IMR-90 (cell line): ENCODE measurements around the gene PRDM2. TPM values are rescaled to one million over a fixed set of nuclear protein-coding genes. Genes with fewer than 3 reads are reported as not detected.

Experiments
- ATAC-seq: fragments of 200-7000 bp; cut with Tn5 transposase; 2 replicates; pipeline ENCODE4 v1.9.1; 2020; ENCODE audit warnings: low read depth, mild to moderate bottlenecking, moderate library complexity
- BruUV-seq: library from RNA; stranded (reverse); fragments of 400-500 nt; replicated peaks from 2 replicates; lab custom pipeline; 2021; lab: Mats Ljungman, UMichigan
- CTCF ChIA-PET: fragments of 300-600 bp; formaldehyde crosslinking; extraction: SDS; loops from one replicate; lab custom pipeline; 2021; ENCODE audit warnings: antibody characterized with exemption; lab: Yijun Ruan, JAX
- POLR2A ChIA-PET: fragments of 300-600 bp; sonication (Branson Sonifier 250); formaldehyde crosslinking; loops from one replicate; lab custom pipeline; 2022; ENCODE audit warnings: antibody characterized with exemption; ENCODE audit not compliant: unreplicated experiment; lab: Charles Lee
- DNase-seq: peaks from one replicate; pipeline ENCODE4 v3.0.0; 2013
- H2AFZ ChIP-seq: replicated peaks from 2 replicates; pipeline ENCODE3; 2013; ENCODE audit warnings: low read length, mild to moderate bottlenecking; ENCODE audit not compliant: poor library complexity
- H2AK5ac ChIP-seq: 2 replicates; pipeline ENCODE4 v1.6.1; 2013; ENCODE audit warnings: low read depth, low read length, inconsistent platforms
- H2AK9ac ChIP-seq: replicated peaks from 2 replicates; pipeline ENCODE3; 2013; ENCODE audit warnings: mild to moderate bottlenecking, low read depth, low read length, moderate library complexity; ENCODE audit not compliant: poor library complexity
- H2BK120ac ChIP-seq: 2 replicates; pipeline ENCODE4 v1.6.1; 2013; ENCODE audit warnings: low read depth, low read length, inconsistent platforms
- H2BK15ac ChIP-seq: 3 replicates; pipeline ENCODE4 v1.6.1; 2013; ENCODE audit warnings: low read depth, low read length, inconsistent platforms
- H2BK20ac ChIP-seq: 2 replicates; pipeline ENCODE4 v1.6.1; 2013; ENCODE audit warnings: low read depth, mild to moderate bottlenecking, inconsistent platforms, low read length, moderate library complexity
- H2BK5ac ChIP-seq: 2 replicates; pipeline ENCODE4 v1.6.1; 2013; ENCODE audit warnings: mild to moderate bottlenecking, low read depth, low read length, inconsistent platforms; ENCODE audit not compliant: poor library complexity, severe bottlenecking
- H3K14ac ChIP-seq: replicated peaks from 2 replicates; pipeline ENCODE4 v1.6.1; 2013; ENCODE audit warnings: low read depth, low read length, inconsistent platforms
- H3K18ac ChIP-seq: 2 replicates; pipeline ENCODE4 v1.6.1; 2013; ENCODE audit warnings: low read depth, low read length, control low read depth
- H3K23ac ChIP-seq: 2 replicates; pipeline ENCODE4 v1.6.1; 2013; ENCODE audit warnings: low read depth, low read length, inconsistent platforms
- H3K27ac ChIP-seq: 2 replicates; pipeline ENCODE4 v1.5.1; 2013; ENCODE audit warnings: mild to moderate bottlenecking, control low read depth, low read length; ENCODE audit not compliant: insufficient read depth
- H3K27me3 ChIP-seq: 2 replicates; pipeline ENCODE4 v1.6.1; 2013; ENCODE audit warnings: low read length; ENCODE audit not compliant: control insufficient read depth, insufficient read depth
- H3K36me3 ChIP-seq: 2 replicates; pipeline ENCODE4 v1.6.1; 2013; ENCODE audit warnings: low read length, mixed read lengths; ENCODE audit not compliant: control insufficient read depth, insufficient read depth
- H3K4ac ChIP-seq: 2 replicates; pipeline ENCODE4 v1.6.1; 2013; ENCODE audit warnings: low read depth, low read length, inconsistent platforms
- H3K4me1 ChIP-seq: 2 replicates; pipeline ENCODE4 v1.6.1; 2013; ENCODE audit warnings: low read length, mixed read lengths; ENCODE audit not compliant: control insufficient read depth, insufficient read depth
- H3K4me2 ChIP-seq: 2 replicates; pipeline ENCODE4 v1.6.1; 2013; ENCODE audit warnings: low read depth, mild to moderate bottlenecking, control low read depth, low read length, moderate library complexity
- H3K4me3 ChIP-seq: 2 replicates; pipeline ENCODE4 v1.5.1; 2013; ENCODE audit warnings: low read depth, mild to moderate bottlenecking, control low read depth, low read length, moderate library complexity; ENCODE audit not compliant: insufficient read depth
- H3K56ac ChIP-seq: 2 replicates; pipeline ENCODE4 v1.6.1; 2013; ENCODE audit warnings: low read length, inconsistent platforms; ENCODE audit not compliant: insufficient read depth; ENCODE audit errors: extremely low read depth
- H3K79me1 ChIP-seq, 2 experiments: 2 replicates each; pipeline ENCODE4 v1.6.1; 2013; ENCODE audit warnings: low read length in 2 of 2, inconsistent platforms in 1 of 2, low read depth in 1 of 2
- H3K9ac ChIP-seq: 2 replicates; pipeline ENCODE4 v1.6.1; 2013; ENCODE audit warnings: low read depth, low read length, control low read depth
- H3K9me1 ChIP-seq: 2 replicates; pipeline ENCODE4 v1.6.1; 2013; ENCODE audit warnings: low read length, inconsistent platforms; ENCODE audit not compliant: insufficient read depth
- H3K9me3 ChIP-seq: 2 replicates; pipeline ENCODE4 v1.6.1; 2013; ENCODE audit warnings: low read length; ENCODE audit not compliant: control insufficient read depth, insufficient read depth
- H4K20me1 ChIP-seq: 2 replicates; pipeline ENCODE4 v1.6.1; 2013; ENCODE audit warnings: low read length, inconsistent platforms; ENCODE audit not compliant: insufficient read depth
- H4K5ac ChIP-seq: 2 replicates; pipeline ENCODE4 v1.6.1; 2013; ENCODE audit warnings: mild to moderate bottlenecking, low read depth, low read length, control low read depth
- H4K8ac ChIP-seq, 2 experiments: 2 replicates each; pipeline ENCODE4 v1.6.1; 2013; ENCODE audit warnings: low read depth in 2 of 2, low read length in 2 of 2, control low read depth in 1 of 2, inconsistent platforms in 1 of 2
- H4K91ac ChIP-seq: 2 replicates; pipeline ENCODE4 v1.6.1; 2013; ENCODE audit warnings: low read depth, low read length, inconsistent platforms; ENCODE audit not compliant: insufficient read depth
- CTCF ChIP-seq: conservative IDR thresholded peaks from 2 replicates; pipeline ENCODE4 v1.5.1; 2012; ENCODE audit warnings: mild to moderate bottlenecking, low read depth, low read length, improper control_type of control experiment
- ELK1 ChIP-seq: fragments of 150-350 bp; IDR thresholded peaks from 2 replicates; pipeline ENCODE4 v1.6.1; 2016; ENCODE audit warnings: low read depth, mild to moderate bottlenecking, low read length, moderate library complexity, borderline replicate concordance
- MXI1 ChIP-seq: IDR thresholded peaks from 2 replicates; pipeline ENCODE4 v1.6.1; 2012; ENCODE audit warnings: low read depth, mild to moderate bottlenecking, low read length, moderate library complexity, borderline replicate concordance
- USF2 ChIP-seq: fragments of 150-350 bp; IDR thresholded peaks from 2 replicates; pipeline ENCODE4 v1.6.1; 2017; ENCODE audit warnings: mild to moderate bottlenecking, antibody characterized with exemption, low read length, low read depth
- WGBS, 2 experiments: methylation state at CpG; one replicate each; pipeline versions ENCODE4 v1.1.5 to v1.1.7; 2013; ENCODE audit warnings: missing lambda C conversion rate in 2 of 2; ENCODE audit not compliant: insufficient read length in 1 of 2; ENCODE audit errors: extremely low coverage in 2 of 2; 5-methylcytosine and 5-hydroxymethylcytosine counted together
- dilution Hi-C: fragments of 300-500 bp; cut with HindIII; formaldehyde crosslinking; loops from one replicate; pipeline ENCODE4 v1.14.3; 2018; ENCODE audit warnings: low sequenced_read_pairs; ENCODE audit not compliant: unreplicated experiment
- in situ Hi-C: fragments of 300-500 bp; cut with MboI; formaldehyde crosslinking; loops from 3 replicates; pipeline ENCODE4 v1.14.3; 2019; ENCODE audit warnings: low sequenced_read_pairs, inconsistent platforms, mixed read lengths
- intact Hi-C: fragments of 100-400 bp; cut with micrococcal nuclease; formaldehyde crosslinking; loops from 2 replicates; pipeline ENCODE4 v1.10.0; 2022
- polyA plus RNA-seq, 3 experiments: library from polyadenylated mRNA; depleted of rRNA; stranded (reverse); fragments of >200 nt; gene quantifications; 2 replicates each; pipeline ENCODE4 v1.2.3, GENCODE V29; 2012; ENCODE audit warnings: low replicate concordance in 1 of 3
- total RNA-seq: library from RNA; depleted of rRNA; stranded (reverse); fragments of >200 nt; gene quantifications from 2 replicates; pipeline ENCODE4 v1.2.3, GENCODE V29; 2012

Gene PRDM2
- total and polyA plus RNA-seq, 2 of the 4 experiments (the other 2 are of a cell fraction), result 3.4 to 8.9 TPM

GRCh38 chr1:13703558-13704490 is 3.8 kb downstream of the PRDM2 start (continued):
- TF ChIP-seq CTCF (no peak; the same call in 1 of the 2 replicates), MXI1 (no peak)

GRCh38 chr1:13706046-13706445 is 6.1 kb downstream of the PRDM2 start:
- Histone ChIP-seq H3K27ac (no peak overlapping the region), H3K18ac (no peak overlapping the region), H2BK20ac (no peak overlapping the region), H3K56ac (no peak overlapping the region), H3K9ac (no peak overlapping the region), H3K9me3 (no peaks in the 10 kb centered on the region), H2AK5ac (no peak overlapping the region), H2BK5ac (no peak overlapping the region), H3K79me1 (peaks cover 5% of the 10 kb centered on the region in 2 experiments; a peak in 3 of 4 replicates), H4K5ac (no peak overlapping the region), H3K4ac (no peak overlapping the region), H3K36me3 (no peaks in the 10 kb centered on the region), H3K23ac (no peak overlapping the region), H3K4me3 (no peak overlapping the region), H2BK120ac (no peak overlapping the region), H3K27me3 (no peaks in the 10 kb centered on the region), H2AFZ (no peak overlapping the region), H3K4me2 (no peak overlapping the region), H2BK15ac (no peak overlapping the region), H2AK9ac (no peak overlapping the region), H3K4me1 (0 out of 2 replicates have a peak, but pooled peaks cover 2% of the 10 kb centered on the region), H4K8ac (no peak overlapping the region), H3K14ac (no peak overlapping the region), H3K9me1 (no peaks in the 10 kb centered on the region), H4K20me1 (no peaks in the 10 kb centered on the region; the same call in 1 of the 2 replicates), H4K91ac (no peak overlapping the region)
- in situ Hi-C loops, result no loop called here
- CTCF ChIA-PET, result no interaction called here
- WGBS, 2 experiments, result 60% methylated on average over 1 of the region's 2 CpGs; no CpG with 5 or more reads in 1 of the 2 experiments
- TF ChIP-seq USF2, result no peak
- no peak for TF ChIP-seq ELK1
- TF ChIP-seq MXI1, result no peak
- intact Hi-C loops, result no loop called here
- ATAC-seq, result no peak
- dilution Hi-C loops, result no loop called here
- no TSS peak for BruUV-seq
- DNase-seq, result no peak
- POLR2A ChIA-PET, result no interaction called here
